Tibial nerve (tissue), 4 donors: ENCODE results near the gene CYYR1. TPM values are rescaled to one million over a fixed set of nuclear protein-coding genes. Genes with fewer than 3 reads are reported as not detected.
"Not testable (repeated sequence)": the region's sequence is repeated elsewhere in the genome, so short reads cannot be mapped to it uniquely, and the experiment has no call there.

ENCODE experiments used
- DNase-seq, 2 donors: peaks; one replicate each; pipeline ENCODE4 v3.0.0-alpha.2; 2019; ENCODE audit warnings: low spot score in 2 of 2
- H3K27ac ChIP-seq, 4 donors: fragments of 200-600 bp; sonication (generic) in 3 of 4; one replicate each; pipeline ENCODE4 v1.5.1; 2017 to 2019; ENCODE audit warnings: mild to moderate bottlenecking in 1 of 4
- H3K27me3 ChIP-seq, 2 donors: fragments of 200-600 bp; sonication (generic) in 1 of 2; one replicate each; pipeline versions ENCODE4 v1.5.1 to v1.6.0; 2017 to 2019
- H3K36me3 ChIP-seq, 3 donors: fragments of 200-600 bp; sonication (generic); one replicate each; pipeline ENCODE4 v1.5.1; 2018 to 2019
- H3K4me1 ChIP-seq, 4 donors: fragments of 200-600 bp; sonication (generic) in 3 of 4; one replicate each; pipeline ENCODE4 v1.5.1; 2017 to 2019
- H3K4me3 ChIP-seq, 4 donors: fragments of 200-600 bp; sonication (generic) in 3 of 4; one replicate each; pipeline ENCODE4 v1.5.1; 2017 to 2019; ENCODE audit warnings: mild to moderate bottlenecking in 1 of 4, moderate library complexity in 1 of 4
- H3K9me3 ChIP-seq, 4 donors: fragments of 200-600 bp; sonication (generic) in 3 of 4; one replicate each; pipeline ENCODE4 v1.5.1; 2017 to 2019
- EP300 ChIP-seq, 2 donors: sonication (generic); formaldehyde crosslinking; IDR thresholded peaks; one replicate each; pipeline ENCODE4 v1.6.1; 2017; ENCODE audit warnings: antibody characterized with exemption in 2 of 2, mild to moderate bottlenecking in 1 of 2
- POLR2A ChIP-seq, 2 donors: fragments of 450-650 bp; IDR thresholded peaks; one replicate each; pipeline ENCODE4 v1.6.1; 2017; ENCODE audit warnings: antibody characterized with exemption in 2 of 2, mild to moderate bottlenecking in 2 of 2, moderate library complexity in 2 of 2
- WGBS, 2 donors: methylation state at CpG; one replicate each; pipeline ENCODE4 v1.1.5; 2018; 5-methylcytosine and 5-hydroxymethylcytosine counted together
- total RNA-seq, 4 donors: library from RNA; depleted of rRNA; stranded (reverse); fragments of >200 nt; gene quantifications; one replicate each; pipeline ENCODE4 v1.1.0, GENCODE V29; 2016
- TF ChIP-seq, protein P1 (sequence below), 5 experiments: fragments of 200-600 bp in 3 of 5; fragments of 450-650 bp in 2 of 5; sonication (generic) in 3 of 5; IDR thresholded peaks; one replicate each; pipeline ENCODE4 v1.5.1; 2016 to 2019; ENCODE audit warnings: antibody characterized with exemption in 5 of 5, mild to moderate bottlenecking in 3 of 5, moderate library complexity in 2 of 5

The CYYR1 gene
- total RNA-seq, 4 donors from 2014 or later = 10.0 to 19.4 (median 14.8) TPM

DNA sequence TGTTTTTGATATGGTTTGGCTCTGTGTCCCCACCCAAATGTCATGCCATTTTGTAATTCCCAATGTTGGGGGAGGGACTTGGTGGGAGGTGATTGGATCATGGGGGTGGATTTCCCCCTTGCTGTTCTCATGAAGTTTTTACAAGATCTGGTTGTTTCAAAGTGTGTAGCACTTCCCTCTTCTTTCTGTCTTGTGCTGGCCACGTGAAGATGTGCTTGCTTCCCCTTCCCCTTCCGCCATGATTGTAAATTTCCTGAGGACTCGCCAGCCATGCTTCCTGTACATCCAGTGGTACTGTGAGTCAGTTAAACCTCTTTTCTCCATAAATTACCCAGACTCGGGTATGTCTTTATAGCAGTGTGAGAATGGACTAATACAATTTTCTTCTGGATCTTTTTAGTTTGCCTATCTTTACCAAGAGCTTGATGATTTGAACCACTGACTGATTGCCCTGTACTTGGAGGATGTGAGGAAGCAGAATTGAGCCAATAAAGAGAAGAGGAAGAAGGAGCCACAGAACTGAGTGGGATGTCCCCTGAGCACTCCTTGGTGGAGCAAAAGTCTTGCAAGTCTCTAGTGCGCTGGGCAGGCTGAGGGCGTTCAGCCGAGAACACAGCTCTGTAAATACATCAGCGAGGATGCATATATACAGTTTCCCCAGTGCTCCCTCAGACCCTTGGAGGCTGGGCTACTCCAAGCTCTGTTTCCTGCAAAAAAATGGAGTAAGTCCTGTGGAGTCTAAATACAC lies 102.6 kb downstream of the CYYR1 start:
- Histone ChIP-seq H3K27ac (no peak overlapping the region), H3K4me1 (no peaks in the 10 kb centered on the region), H3K4me3 (no peak overlapping the region), H3K9me3 (no peaks in the 10 kb centered on the region), H3K27me3 (no peaks in the 10 kb centered on the region), H3K36me3 (no peaks in the 10 kb centered on the region)
- 75 to 83% methylated on average over 8 of the region's 8 CpGs for WGBS, 2 donors
- no peak for DNase-seq
- TF ChIP-seq, protein P1, sequence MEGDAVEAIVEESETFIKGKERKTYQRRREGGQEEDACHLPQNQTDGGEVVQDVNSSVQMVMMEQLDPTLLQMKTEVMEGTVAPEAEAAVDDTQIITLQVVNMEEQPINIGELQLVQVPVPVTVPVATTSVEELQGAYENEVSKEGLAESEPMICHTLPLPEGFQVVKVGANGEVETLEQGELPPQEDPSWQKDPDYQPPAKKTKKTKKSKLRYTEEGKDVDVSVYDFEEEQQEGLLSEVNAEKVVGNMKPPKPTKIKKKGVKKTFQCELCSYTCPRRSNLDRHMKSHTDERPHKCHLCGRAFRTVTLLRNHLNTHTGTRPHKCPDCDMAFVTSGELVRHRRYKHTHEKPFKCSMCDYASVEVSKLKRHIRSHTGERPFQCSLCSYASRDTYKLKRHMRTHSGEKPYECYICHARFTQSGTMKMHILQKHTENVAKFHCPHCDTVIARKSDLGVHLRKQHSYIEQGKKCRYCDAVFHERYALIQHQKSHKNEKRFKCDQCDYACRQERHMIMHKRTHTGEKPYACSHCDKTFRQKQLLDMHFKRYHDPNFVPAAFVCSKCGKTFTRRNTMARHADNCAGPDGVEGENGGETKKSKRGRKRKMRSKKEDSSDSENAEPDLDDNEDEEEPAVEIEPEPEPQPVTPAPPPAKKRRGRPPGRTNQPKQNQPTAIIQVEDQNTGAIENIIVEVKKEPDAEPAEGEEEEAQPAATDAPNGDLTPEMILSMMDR (IDR thresholded peaks at IDR 0.05) = no peak
- TF ChIP-seq EP300 (IDR thresholded peaks at IDR 0.05) (no peak), POLR2A (IDR thresholded peaks at IDR 0.05) (no peak)

DNA sequence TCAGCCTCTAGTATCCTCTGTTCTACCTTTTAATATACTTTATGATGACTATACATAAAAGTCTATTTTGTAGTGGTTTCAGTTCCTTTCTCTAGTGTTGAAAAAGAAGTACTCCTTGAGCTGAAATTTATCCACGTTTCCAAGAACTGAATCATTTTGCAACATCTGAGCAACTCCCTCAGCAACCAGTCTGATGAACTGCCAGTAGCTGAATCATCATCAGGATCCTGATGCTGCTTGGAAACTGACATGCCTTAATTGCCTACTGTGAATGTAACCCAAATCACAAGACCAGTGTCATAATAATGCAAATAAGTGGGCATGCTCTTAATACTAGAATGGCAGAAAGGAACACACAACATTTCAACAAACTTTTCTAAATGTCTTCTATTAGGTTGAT lies 103.3 kb downstream of the CYYR1 start:
- Histone ChIP-seq H3K4me1 (no peaks in the 10 kb centered on the region), H3K4me3 (no peak overlapping the region), H3K9me3 (no peaks in the 10 kb centered on the region), H3K36me3 (no peaks in the 10 kb centered on the region), H3K27ac (no peak overlapping the region), H3K27me3 (no peaks in the 10 kb centered on the region)
- DNase-seq = peak in 1 of 2 donors; percentile 49
- 24 to 28% methylated on average over 1 of the region's 1 CpG for whole genome bisulfite sequencing, 2 donors
- no peak for TF ChIP-seq POLR2A (IDR thresholded peaks at IDR 0.05)
- TF ChIP-seq, protein P1 (IDR thresholded peaks at IDR 0.05) = no peak
- peak in 1 of 2 donors; percentile 50 for TF ChIP-seq EP300 (IDR thresholded peaks at IDR 0.05)

DNA sequence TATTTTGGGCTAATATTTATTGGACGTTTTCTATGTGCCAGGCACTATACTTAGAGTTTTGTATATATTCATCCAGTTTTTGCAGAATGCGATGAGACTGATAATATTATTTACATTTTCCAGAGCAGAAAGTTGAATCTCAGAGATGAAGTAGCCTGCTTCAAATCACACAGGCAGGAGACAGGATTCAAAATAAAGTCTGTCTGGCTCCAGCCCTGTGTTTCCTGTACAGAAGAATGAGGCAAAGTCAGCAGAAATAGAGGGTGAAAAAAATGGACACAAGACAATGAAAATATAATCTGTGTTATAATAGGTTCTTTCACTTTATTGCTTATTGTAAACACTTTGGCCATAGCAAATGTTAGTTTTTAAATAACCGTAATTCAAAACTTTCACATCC lies 107.2 kb downstream of the CYYR1 start:
- H3K4me3 ChIP-seq = no peak overlapping the region
- H3K27ac ChIP-seq = no peak overlapping the region
- no peaks in the 10 kb centered on the region for H3K4me1 ChIP-seq
- no peaks in the 10 kb centered on the region for H3K27me3 ChIP-seq
- no peaks in the 10 kb centered on the region for H3K9me3 ChIP-seq
- no peak for DNase-seq
- TF ChIP-seq EP300 (IDR thresholded peaks at IDR 0.05) (no peak), POLR2A (IDR thresholded peaks at IDR 0.05) (no peak)
- TF ChIP-seq, protein P1 (IDR thresholded peaks at IDR 0.05) = no peak
- H3K36me3 ChIP-seq = no peaks in the 10 kb centered on the region
- WGBS, 2 donors = 68 to 69% methylated on average over 3 of the region's 3 CpGs

DNA sequence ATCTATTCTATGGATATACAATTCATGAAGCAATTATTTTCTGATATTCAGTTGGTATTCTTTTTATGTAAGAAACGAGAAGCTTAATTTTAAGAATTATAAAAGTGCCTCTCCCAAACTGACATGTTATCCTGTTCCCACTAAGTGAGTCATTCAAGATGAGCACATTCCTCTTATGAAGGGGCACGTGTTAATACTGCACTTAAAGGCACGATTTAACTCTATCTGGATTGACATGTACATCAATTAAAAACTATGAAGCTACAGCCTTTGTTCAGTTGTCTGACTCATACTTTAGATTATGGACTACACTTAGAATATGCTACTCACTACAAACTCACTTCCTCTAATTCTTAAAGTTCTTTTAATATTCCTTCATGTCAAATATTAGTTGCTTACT lies 111.6 kb downstream of the CYYR1 start:
- Histone ChIP-seq H3K9me3 (no peaks in the 10 kb centered on the region), H3K4me3 (no peak overlapping the region), H3K4me1 (no peaks in the 10 kb centered on the region), H3K27ac (no peak overlapping the region), H3K36me3 (no peaks in the 10 kb centered on the region), H3K27me3 (no peaks in the 10 kb centered on the region)
- 65 to 68% methylated on average over 3 of the region's 3 CpGs for WGBS, 2 donors
- no peak for DNase-seq
- TF ChIP-seq EP300 (IDR thresholded peaks at IDR 0.05) (no peak), POLR2A (IDR thresholded peaks at IDR 0.05) (no peak)
- TF ChIP-seq, protein P1 (IDR thresholded peaks at IDR 0.05) = no peak

DNA sequence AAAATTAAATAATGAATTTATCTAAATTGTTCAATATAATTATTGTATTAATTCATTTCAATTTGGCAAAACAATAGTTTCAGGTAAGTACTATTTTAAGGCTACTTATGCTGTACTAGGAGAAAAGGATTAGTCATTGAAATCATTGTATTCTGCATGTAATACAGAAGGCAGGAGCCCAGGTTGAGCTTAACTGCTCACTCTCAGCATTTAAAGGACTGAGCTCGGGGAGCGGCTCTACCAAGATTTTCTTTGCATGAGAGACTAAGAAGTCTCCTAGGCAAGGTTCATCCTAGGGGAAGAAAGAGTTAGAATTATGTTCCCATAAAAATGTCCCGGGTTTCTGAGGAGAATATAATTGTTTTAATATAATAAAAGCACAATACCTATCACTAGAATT lies 112.5 kb downstream of the CYYR1 start:
- Histone ChIP-seq H3K36me3 (no peaks in the 10 kb centered on the region), H3K9me3 (no peaks in the 10 kb centered on the region), H3K27me3 (no peaks in the 10 kb centered on the region), H3K27ac (no peak overlapping the region), H3K4me1 (no peaks in the 10 kb centered on the region), H3K4me3 (no peak overlapping the region)
- no peak for DNase-seq
- TF ChIP-seq POLR2A (IDR thresholded peaks at IDR 0.05) = no peak
- no peak for TF ChIP-seq EP300 (IDR thresholded peaks at IDR 0.05)
- TF ChIP-seq, protein P1 (IDR thresholded peaks at IDR 0.05) = no peak
- 90 to 93% methylated on average over 3 of the region's 3 CpGs for WGBS, 2 donors

DNA sequence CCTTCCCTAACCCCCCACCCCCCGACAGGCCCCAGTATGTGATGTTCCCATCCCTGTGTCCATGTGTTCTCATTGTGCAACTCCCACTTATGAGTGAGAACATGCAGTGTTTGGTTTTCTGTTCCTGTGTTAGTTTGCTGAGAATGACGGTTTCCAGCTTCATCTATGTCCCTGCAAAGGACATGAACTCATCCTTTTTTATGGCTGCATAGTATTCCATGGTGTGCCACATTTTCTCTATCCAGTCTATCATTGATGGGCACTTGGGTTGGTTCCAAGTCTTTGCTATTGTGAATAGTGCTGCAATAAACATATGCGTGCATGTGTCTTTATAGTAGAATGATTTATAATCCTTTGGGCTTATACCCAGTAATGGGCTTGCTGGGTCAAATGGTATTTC lies 114.2 kb downstream of the CYYR1 start:
- H3K36me3 ChIP-seq, H3K9me3 ChIP-seq, H3K4me3 ChIP-seq, H3K27me3 ChIP-seq, H3K27ac ChIP-seq, DNase-seq, H3K4me1 ChIP-seq: not testable (repeated sequence)
- 79 to 90% methylated on average over 3 of the region's 3 CpGs for WGBS, 2 donors
